ENCODE data around the gene HYPK. TPM values are rescaled to one million over a fixed set of nuclear protein-coding genes. Genes with fewer than 3 reads are reported as not detected.
"Not testable (repeated sequence)": the region's sequence is repeated elsewhere in the genome, so short reads cannot be mapped to it uniquely, and the experiment has no call there.

Gene HYPK
- total RNA-seq, 2 experiments from 2014 or later: 17.6 to 18.5 TPM

DNA sequence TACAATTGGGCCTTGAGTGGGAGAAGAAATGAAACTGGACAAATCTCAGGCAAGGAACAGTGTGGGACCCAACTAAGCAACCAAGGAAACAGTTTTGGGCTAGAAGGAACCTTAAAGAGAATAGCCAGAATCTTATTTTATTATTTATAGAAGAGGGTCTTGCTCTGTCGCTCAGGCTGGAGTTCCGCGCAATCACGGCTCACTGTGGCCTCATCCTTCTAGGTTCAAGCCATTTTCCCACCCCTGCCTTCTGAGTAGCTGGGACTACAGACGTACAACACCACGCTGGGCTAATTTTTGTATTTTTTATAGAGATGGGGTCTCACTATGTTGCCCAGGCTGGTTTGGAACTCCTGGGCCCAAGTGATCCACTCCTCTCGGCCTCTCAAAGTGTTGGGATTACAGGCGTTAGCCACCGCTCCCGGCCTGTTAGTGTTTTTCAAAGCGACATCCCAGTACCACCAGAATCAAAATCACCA lies 25.7 kb downstream of the HYPK start:
- H3K27ac Mint-ChIP-seq: peak overlapping the region; percentile 89
- peak overlapping the region; percentile 88 for H3K4me3 Mint-ChIP-seq

DNA sequence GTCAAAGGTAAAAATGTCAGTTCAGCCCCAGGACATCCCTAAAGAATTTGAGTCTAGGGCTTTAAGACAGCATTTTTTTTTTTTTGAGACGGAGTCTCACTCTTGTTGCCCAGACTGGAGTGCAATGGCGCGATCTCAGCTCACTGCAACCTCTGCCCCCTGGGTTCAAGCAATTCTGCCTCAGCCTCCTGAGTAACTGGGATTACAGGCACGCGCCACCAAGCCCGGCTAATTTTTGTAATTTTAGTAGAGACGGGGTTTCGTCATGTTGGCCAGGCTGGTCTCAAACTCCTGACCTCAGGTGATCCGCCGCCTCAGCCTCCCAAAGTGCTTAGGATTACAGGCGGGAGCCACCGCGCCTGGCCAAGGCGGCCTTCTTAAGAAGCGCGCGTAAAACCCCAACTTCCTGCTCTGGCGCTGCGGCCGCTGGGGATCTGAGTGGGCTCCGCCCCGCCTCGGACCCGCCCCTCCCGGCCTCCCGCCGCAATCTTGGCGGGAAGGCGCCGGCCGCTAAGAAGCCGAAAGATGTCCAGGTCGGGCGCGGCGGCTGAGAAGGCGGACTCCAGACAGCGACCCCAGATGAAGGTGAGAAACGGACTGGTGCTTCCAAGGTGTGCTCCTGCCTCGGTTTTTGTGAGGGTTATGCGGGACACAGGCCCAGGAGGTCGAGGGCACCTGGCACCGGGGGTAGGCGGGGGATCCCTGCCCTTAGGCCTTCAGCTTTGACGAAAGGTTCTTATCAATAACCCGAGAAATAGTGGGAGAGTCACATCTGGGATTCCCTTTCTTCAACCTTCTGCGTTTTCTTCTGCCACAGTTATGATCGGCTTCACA lies 26.3 kb downstream of the HYPK start, which contains the start of gene WDR76:
Gene WDR76 (plus strand): TSS at position 495 of the 834 bp plus-strand sequence. CDS start 31 bp downstream, at position 526.
- no peaks in the 10 kb centered on the region for H3K27me3 Mint-ChIP-seq
- H3K36me3 Mint-ChIP-seq (ENCODE audit: low read depth): peaks cover 15% of the 10 kb centered on the region
- Histone ChIP-seq H3K36me3 (ENCODE audit: insufficient read depth, low read length) (peaks cover 4% of the 10 kb centered on the region), H3K4me1 (ENCODE audit: insufficient read depth, low read length) (peaks cover 68% of the 10 kb centered on the region), H3K4me3 (ENCODE audit: low read length) (peak within 1 kb of the TSS; percentile 86), H3K27me3 (ENCODE audit: control insufficient read depth in 1 of 2, insufficient read depth in 2 of 2, low read length in 2 of 2) (no peaks in the 10 kb centered on the region), H3K9me3 (ENCODE audit: control insufficient read depth in 1 of 2, insufficient read depth in 1 of 2, low read length in 2 of 2) (no peaks in the 10 kb centered on the region), H3K27ac (ENCODE audit: low read depth in 1 of 2, low read length in 2 of 2) (peak within 1 kb of the TSS; percentile 65 to 86)
- peaks cover 54% of the 10 kb centered on the region for H3K4me1 Mint-ChIP-seq (ENCODE audit: low read depth)
- intact Hi-C loops (cut with DNase I, micrococcal nuclease): loop anchor here (5.0 to 10.0 kb wide), 4 partner anchors 34 to 902 kb away; partner anchors contain the start of genes SERF2 (in 2 of the 2), CTDSPL2 (in 1 of the 2), GOLM2 (in 1 of the 2) and TTBK2 (in 1 of the 2)
- ATAC-seq (ENCODE audit: poor library complexity): peak; percentile 36
- H3K9me3 Mint-ChIP-seq: no peaks in the 10 kb centered on the region
- H3K27ac Mint-ChIP-seq: peak within 1 kb of the TSS; percentile 89
- peak; percentile 27 to 88 (median 60) for DNase-seq
- ChIA-PET POLR2A (interaction anchor here (0.7 to 3.4 kb wide), 6 partner anchors 27 to 1373 kb away, joined by 3 to 33 read pairs (median 7); partner anchors contain the start of genes ELL3, HYPK, SERF2 and SERINC4), CTCF (interaction anchor here (1.5 kb wide), 1 partner anchor 14 kb away, joined by 3 read pairs; no protein-coding TSS in a partner anchor)
- peak within 1 kb of the TSS; percentile 88 for H3K4me3 Mint-ChIP-seq
- TF ChIP-seq, protein P1, sequence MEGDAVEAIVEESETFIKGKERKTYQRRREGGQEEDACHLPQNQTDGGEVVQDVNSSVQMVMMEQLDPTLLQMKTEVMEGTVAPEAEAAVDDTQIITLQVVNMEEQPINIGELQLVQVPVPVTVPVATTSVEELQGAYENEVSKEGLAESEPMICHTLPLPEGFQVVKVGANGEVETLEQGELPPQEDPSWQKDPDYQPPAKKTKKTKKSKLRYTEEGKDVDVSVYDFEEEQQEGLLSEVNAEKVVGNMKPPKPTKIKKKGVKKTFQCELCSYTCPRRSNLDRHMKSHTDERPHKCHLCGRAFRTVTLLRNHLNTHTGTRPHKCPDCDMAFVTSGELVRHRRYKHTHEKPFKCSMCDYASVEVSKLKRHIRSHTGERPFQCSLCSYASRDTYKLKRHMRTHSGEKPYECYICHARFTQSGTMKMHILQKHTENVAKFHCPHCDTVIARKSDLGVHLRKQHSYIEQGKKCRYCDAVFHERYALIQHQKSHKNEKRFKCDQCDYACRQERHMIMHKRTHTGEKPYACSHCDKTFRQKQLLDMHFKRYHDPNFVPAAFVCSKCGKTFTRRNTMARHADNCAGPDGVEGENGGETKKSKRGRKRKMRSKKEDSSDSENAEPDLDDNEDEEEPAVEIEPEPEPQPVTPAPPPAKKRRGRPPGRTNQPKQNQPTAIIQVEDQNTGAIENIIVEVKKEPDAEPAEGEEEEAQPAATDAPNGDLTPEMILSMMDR (IDR thresholded peaks at IDR 0.05): no peak

More for the DNA sequence above, 25.7 kb downstream of the HYPK start:
- peak overlapping the region; percentile 86 for H3K4me3 ChIP-seq (ENCODE audit: low read length)
- TF ChIP-seq, protein P1 (IDR thresholded peaks at IDR 0.05): no peak
- H3K4me1 ChIP-seq (ENCODE audit: insufficient read depth, low read length): peaks cover 66% of the 10 kb centered on the region
- intact Hi-C loops (cut with DNase I, micrococcal nuclease): loop anchor here (5.0 to 10.0 kb wide), 4 partner anchors 34 to 901 kb away; partner anchors contain the start of genes SERF2 (in 2 of the 2), CTDSPL2 (in 1 of the 2), GOLM2 (in 1 of the 2) and TTBK2 (in 1 of the 2)
- H3K9me3 Mint-ChIP-seq: no peaks in the 10 kb centered on the region
- peaks cover 58% of the 10 kb centered on the region for H3K4me1 Mint-ChIP-seq (ENCODE audit: low read depth)
- DNase-seq: no peak
- H3K36me3 Mint-ChIP-seq (ENCODE audit: low read depth): peaks cover 17% of the 10 kb centered on the region
- CTCF ChIA-PET: no interaction called here
- H3K27ac ChIP-seq (ENCODE audit: low read depth in 1 of 2, low read length in 2 of 2): peak overlapping the region; percentile 65 to 86
- H3K36me3 ChIP-seq (ENCODE audit: insufficient read depth, low read length): peaks cover 4% of the 10 kb centered on the region
- no peaks in the 10 kb centered on the region for H3K9me3 ChIP-seq (ENCODE audit: control insufficient read depth in 1 of 2, insufficient read depth in 1 of 2, low read length in 2 of 2)
- no peaks in the 10 kb centered on the region for H3K27me3 Mint-ChIP-seq
- ATAC-seq (ENCODE audit: poor library complexity): no peak
- no peaks in the 10 kb centered on the region for H3K27me3 ChIP-seq (ENCODE audit: control insufficient read depth in 1 of 2, insufficient read depth in 2 of 2, low read length in 2 of 2)
- POLR2A ChIA-PET: interaction anchor here (0.7 to 3.4 kb wide), 3 partner anchors 26 to 1374 kb away, joined by 3 to 33 read pairs (median 15); partner anchors contain the start of genes ELL3, HYPK and SERINC4

DNA sequence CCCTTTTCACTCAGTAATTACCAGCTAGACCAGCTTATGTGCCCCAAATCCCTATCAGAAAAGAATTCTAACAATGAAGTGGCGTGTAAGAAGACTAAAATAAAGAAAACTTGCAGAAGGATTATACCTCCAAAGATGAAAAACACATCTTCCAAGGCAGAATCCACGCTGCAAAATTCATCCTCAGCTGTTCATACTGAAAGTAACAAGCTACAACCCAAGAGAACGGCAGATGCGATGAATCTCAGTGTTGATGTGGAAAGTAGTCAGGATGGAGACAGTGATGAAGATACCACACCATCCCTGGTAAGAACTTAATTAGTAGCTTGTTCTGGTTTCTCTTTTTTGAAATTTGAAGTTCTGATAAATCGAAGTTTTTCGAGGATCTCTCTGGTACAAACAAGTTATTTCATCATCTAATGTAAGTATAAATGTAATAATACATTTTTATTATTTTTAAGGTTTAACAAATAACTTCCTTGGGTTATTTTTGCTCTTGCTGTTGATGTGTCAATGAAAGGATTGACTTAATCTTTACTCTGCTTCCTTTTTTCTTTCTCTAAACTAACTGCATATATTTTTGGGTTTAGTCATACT lies 27.8 kb downstream of the HYPK start:
- peaks cover 13% of the 10 kb centered on the region for H3K36me3 Mint-ChIP-seq (ENCODE audit: low read depth)
- POLR2A ChIA-PET: interaction anchor here (0.8 to 2.7 kb wide), 5 partner anchors 28 to 883 kb away, joined by 3 to 15 read pairs (median 5); partner anchors contain the start of genes B2M, ELL3, HYPK and PATL2

DNA sequence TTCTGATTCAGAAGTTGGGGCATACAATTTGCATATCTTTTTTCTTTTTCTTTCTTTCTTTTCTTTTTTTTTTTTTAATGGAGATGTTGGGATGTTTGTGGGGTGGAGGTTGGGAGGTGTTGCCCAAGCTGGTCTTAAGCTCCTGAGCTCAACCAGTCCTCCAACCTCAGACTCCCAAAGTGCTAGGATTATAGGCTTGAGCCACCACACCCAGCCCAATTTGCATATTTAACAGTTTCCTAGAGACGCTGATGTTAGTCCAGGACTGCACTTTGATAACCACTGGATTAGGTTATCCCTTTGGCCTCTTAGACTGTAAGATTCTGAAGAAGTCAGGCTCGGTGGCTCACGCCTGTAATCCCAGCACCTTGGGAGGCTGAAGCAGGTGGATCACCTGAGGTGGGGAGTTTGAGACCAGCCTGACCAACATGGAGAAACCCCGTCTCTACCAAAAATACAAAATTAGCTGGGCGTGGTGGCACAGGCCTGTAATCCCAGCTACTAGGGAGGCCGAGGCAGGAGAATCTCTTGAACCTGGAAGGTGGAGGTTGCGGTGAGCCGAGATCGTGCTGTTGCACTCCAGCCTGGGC lies 29.6 kb downstream of the HYPK start:
- H3K4me1 ChIP-seq (ENCODE audit: insufficient read depth, low read length): peaks cover 53% of the 10 kb centered on the region
- H3K9me3 Mint-ChIP-seq; H3K36me3 Mint-ChIP-seq (ENCODE audit: low read depth); H3K27ac ChIP-seq (ENCODE audit: low read depth in 1 of 2, low read length in 2 of 2); H3K27me3 Mint-ChIP-seq; H3K9me3 ChIP-seq (ENCODE audit: control insufficient read depth in 1 of 2, insufficient read depth in 1 of 2, low read length in 2 of 2); DNase-seq; H3K4me3 Mint-ChIP-seq; CTCF ChIA-PET; H3K36me3 ChIP-seq (ENCODE audit: insufficient read depth, low read length); H3K27me3 ChIP-seq (ENCODE audit: control insufficient read depth in 1 of 2, insufficient read depth in 2 of 2, low read length in 2 of 2); ATAC-seq (ENCODE audit: poor library complexity); POLR2A ChIA-PET; H3K4me3 ChIP-seq (ENCODE audit: low read length): not testable (repeated sequence)
- peaks cover 41% of the 10 kb centered on the region for H3K4me1 Mint-ChIP-seq (ENCODE audit: low read depth)
- peak overlapping the region; percentile 28 for H3K27ac Mint-ChIP-seq
- intact Hi-C loops (cut with DNase I, micrococcal nuclease): loop anchor here (5.0 to 10.0 kb wide), 4 partner anchors 38 to 905 kb away; partner anchors contain the start of genes SERF2 (in 2 of the 2), CTDSPL2 (in 1 of the 2), GOLM2 (in 1 of the 2) and TTBK2 (in 1 of the 2)

More for the DNA sequence above, 27.8 kb downstream of the HYPK start:
- Histone ChIP-seq H3K27ac (ENCODE audit: low read depth in 1 of 2, low read length in 2 of 2) (peak overlapping the region; percentile 47 to 86), H3K9me3 (ENCODE audit: control insufficient read depth in 1 of 2, insufficient read depth in 1 of 2, low read length in 2 of 2) (no peaks in the 10 kb centered on the region), H3K36me3 (ENCODE audit: insufficient read depth, low read length) (no peaks in the 10 kb centered on the region), H3K4me3 (ENCODE audit: low read length) (peak overlapping the region; percentile 86), H3K27me3 (ENCODE audit: control insufficient read depth in 1 of 2, insufficient read depth in 2 of 2, low read length in 2 of 2) (no peaks in the 10 kb centered on the region), H3K4me1 (ENCODE audit: insufficient read depth, low read length) (peaks cover 63% of the 10 kb centered on the region)
- H3K27ac Mint-ChIP-seq: peak overlapping the region; percentile 89
- H3K4me3 Mint-ChIP-seq: peak overlapping the region; percentile 88
- ATAC-seq (ENCODE audit: poor library complexity): no peak
- H3K9me3 Mint-ChIP-seq: no peaks in the 10 kb centered on the region
- H3K4me1 Mint-ChIP-seq (ENCODE audit: low read depth): peaks cover 56% of the 10 kb centered on the region
- no peaks in the 10 kb centered on the region for H3K27me3 Mint-ChIP-seq
- intact Hi-C loops (cut with DNase I, micrococcal nuclease): loop anchor here (5.0 to 10.0 kb wide), 4 partner anchors 36 to 903 kb away; partner anchors contain the start of genes SERF2 (in 2 of the 2), CTDSPL2 (in 1 of the 2), GOLM2 (in 1 of the 2) and TTBK2 (in 1 of the 2)
- TF ChIP-seq, protein P1 (IDR thresholded peaks at IDR 0.05): no peak
- peak in 4 of 14 experiments; percentile 9 to 45 (median 41) for DNase-seq
- CTCF ChIA-PET: interaction anchor here (1.0 to 1.5 kb wide), 2 partner anchors 12 to 51 kb away, joined by 3 to 5 read pairs; partner anchors contain the start of gene ELL3
